GM12892 (cell line): Measurements from ENCODE around the gene SH3BP5.

Experiments
- POLR2A ChIP-seq: IDR thresholded peaks from 2 replicates; pipeline ENCODE4 v1.6.1; 2011; ENCODE audit warnings: low read depth, low read length, control low read depth
- POLR2AphosphoS5 ChIP-seq: IDR thresholded peaks from 2 replicates; pipeline ENCODE4 v1.6.1; 2011; ENCODE audit warnings: low read depth, low read length, control low read depth
- TAF1 ChIP-seq: IDR thresholded peaks from 2 replicates; pipeline ENCODE4 v1.6.1; 2011; ENCODE audit warnings: low read depth, mild to moderate bottlenecking, control low read depth, low read length, borderline replicate concordance

DNA sequence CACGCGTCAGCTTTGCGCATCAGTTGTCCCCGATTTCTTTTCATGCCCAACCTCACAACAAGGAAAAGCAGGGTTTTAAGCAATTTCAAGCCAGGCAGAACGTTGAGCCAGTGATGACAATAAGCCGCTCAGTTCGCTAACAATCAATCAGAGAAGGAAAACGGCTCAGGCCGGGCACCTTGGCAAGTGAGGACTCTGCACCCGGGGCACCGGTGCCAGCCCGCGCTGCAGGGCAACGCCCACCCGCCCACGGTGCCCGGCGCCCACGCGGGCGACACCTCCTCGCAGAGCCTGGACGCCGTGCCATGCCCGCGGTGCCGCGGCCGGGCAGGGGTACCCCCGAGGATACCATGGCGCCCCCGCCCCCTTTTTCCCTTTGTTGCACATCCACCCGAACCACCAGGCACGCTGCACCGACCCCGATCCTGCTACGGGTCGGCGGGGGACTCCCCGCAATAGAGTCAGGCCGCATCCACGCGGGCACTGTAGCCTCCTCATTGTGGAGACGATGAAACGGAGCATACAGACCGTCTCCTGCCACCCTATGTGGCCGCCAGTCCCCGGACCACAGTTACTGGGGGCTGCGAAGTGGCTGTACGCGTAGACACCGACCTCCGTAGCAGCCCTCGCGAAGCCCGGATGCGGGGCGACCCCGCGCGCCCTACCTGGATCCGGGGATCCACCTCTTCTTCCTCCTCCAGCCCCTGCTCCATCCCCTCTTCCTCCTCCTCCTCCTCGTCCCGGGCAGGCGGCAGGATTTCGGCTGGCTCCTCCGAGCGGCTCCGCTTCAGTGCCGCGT is 581 bp downstream of the SH3BP5 start:
- TF ChIP-seq POLR2A (no peak), TAF1 (no peak), POLR2AphosphoS5 (0 out of 2 replicates have a peak, but pooled peaks have one; percentile 9)
